ENCODE data around the gene VSIG8.
A peak's percentile ranks its signal among the peaks of the same experiment; 100 is the strongest.

VSIG8 gene

DNA sequence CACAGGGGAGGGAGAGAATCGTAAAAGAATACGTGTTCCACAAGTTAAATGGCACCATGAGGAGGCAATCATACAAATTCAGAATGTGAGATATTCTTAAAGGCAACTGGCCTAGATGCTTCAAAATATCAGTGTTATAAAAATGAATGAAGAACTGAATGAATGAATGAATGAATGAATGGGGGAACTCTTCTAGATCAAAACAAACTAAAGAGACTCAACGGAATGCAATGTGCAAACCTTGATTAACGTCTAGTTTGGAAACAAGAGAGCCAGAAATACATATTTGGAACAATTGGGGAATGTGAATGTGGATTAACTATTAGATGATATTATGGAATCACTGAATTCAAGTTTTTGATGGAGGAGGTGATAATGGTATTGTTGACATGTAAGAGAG lies 20.7 kb upstream of the VSIG8 start:
- no peak for DNase-seq
- no peaks in the 10 kb centered on the region for H3K9me2 ChIP-seq (replicated peaks; ENCODE audit: insufficient read depth, low read length)
- no peak overlapping the region for H3K4me3 ChIP-seq (ENCODE audit: low read length)
- H4K20me1 ChIP-seq (ENCODE audit: insufficient read depth, low read length), result no peaks in the 10 kb centered on the region
- no peaks in the 10 kb centered on the region for H3K79me2 ChIP-seq (ENCODE audit: low read length)
- no peaks in the 10 kb centered on the region for H3K36me3 ChIP-seq (replicated peaks; ENCODE audit: insufficient read depth, low read length)
- no peaks in the 10 kb centered on the region for H3K27me3 ChIP-seq (replicated peaks; ENCODE audit: insufficient read depth, low read length)
- no peak for TF ChIP-seq EZH2phosphoT487 (IDR thresholded peaks at IDR 0.05; ENCODE audit: low read length)
- TF ChIP-seq, protein P1, sequence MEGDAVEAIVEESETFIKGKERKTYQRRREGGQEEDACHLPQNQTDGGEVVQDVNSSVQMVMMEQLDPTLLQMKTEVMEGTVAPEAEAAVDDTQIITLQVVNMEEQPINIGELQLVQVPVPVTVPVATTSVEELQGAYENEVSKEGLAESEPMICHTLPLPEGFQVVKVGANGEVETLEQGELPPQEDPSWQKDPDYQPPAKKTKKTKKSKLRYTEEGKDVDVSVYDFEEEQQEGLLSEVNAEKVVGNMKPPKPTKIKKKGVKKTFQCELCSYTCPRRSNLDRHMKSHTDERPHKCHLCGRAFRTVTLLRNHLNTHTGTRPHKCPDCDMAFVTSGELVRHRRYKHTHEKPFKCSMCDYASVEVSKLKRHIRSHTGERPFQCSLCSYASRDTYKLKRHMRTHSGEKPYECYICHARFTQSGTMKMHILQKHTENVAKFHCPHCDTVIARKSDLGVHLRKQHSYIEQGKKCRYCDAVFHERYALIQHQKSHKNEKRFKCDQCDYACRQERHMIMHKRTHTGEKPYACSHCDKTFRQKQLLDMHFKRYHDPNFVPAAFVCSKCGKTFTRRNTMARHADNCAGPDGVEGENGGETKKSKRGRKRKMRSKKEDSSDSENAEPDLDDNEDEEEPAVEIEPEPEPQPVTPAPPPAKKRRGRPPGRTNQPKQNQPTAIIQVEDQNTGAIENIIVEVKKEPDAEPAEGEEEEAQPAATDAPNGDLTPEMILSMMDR (IDR thresholded peaks at IDR 0.05; ENCODE audit: low read length), result no peak
- TF ChIP-seq EZH2 (optimal IDR thresholded peaks at IDR 0.05; ENCODE audit: low read depth, low read length), result no peak
- H3K27ac ChIP-seq (ENCODE audit: low read length), result no peak overlapping the region
- no peak overlapping the region for H3K9ac ChIP-seq (ENCODE audit: low read length)
- H3F3A ChIP-seq (ENCODE audit: insufficient read depth, low read length), result peaks cover 22% of the 10 kb centered on the region
- H3K4me2 ChIP-seq (ENCODE audit: low read depth, low read length), result no peak overlapping the region
- peaks cover 45% of the 10 kb centered on the region for H3K4me1 ChIP-seq (ENCODE audit: low read length)
- no peak overlapping the region for H2AFZ ChIP-seq (ENCODE audit: low read length)
- no peaks in the 10 kb centered on the region for H3K9me3 ChIP-seq (replicated peaks; ENCODE audit: insufficient read depth, low read length)

DNA sequence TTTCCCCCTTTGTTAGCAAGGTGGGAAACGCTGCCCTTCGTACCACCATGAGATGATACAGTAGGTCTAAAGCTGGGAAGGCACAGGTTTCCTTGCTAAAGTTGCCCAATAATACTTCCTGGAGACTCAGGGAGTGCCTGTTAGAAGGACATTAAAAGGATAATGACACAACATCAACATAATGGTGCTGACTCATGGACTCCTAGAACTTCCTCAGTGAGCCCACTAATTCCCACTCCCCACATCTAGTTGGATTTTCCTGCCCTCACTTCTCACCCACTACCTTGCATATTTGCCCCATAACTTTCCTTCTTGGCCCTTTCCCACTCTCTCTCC lies 20.0 kb upstream of the VSIG8 start:
- DNase-seq, result no peak

DNA sequence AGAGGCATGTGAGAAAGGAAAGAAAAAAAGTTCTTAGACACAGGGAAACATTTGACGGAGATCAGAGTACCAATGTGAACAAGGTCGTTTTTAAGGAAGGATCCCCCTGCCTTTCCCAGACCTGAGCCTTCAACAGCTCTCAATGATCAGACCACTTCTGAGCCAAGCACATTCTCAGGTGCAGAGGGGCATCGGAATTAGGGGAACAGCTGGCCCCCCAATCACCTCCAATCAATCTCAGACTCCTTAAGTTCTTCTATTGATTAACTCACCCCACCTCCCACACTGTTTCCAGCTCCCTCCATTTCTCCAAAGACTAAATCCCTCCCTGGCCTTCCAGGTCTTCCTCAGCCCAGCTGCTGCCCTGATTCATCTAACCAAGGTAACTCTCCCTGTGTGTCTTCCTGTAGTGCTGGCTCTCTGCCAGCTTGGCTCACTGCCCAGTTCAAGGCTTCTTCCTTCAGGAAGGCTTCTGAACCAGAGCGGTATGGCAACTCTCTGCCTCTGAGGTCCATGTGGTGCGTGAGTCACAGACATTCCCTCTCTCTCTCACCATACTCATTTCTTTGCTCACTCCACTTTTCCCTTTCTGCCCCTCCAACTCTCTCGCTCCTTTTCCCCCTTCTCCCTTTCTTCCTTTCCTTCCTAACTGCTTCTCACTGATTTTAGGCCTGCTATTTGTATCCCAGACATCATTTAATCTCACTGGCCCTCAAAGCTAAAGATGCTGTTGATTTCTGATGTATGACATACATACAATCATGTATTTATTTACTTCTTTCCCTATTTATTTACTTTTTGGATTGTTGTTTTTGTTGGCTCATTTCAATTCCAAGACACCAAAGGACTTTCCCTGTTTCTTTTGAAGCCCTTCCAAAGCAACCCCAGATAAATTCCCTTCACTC lies 19.4 kb upstream of the VSIG8 start:
- H4K20me1 ChIP-seq (ENCODE audit: insufficient read depth, low read length), result no peaks in the 10 kb centered on the region

More for the DNA sequence above, 20.0 kb upstream of the VSIG8 start:
- no peak overlapping the region for H3K27ac ChIP-seq (ENCODE audit: low read length)
- H2AFZ ChIP-seq (ENCODE audit: low read length), result no peak overlapping the region
- H3K9ac ChIP-seq (ENCODE audit: low read length), result no peak overlapping the region
- H4K20me1 ChIP-seq (ENCODE audit: insufficient read depth, low read length), result no peaks in the 10 kb centered on the region
- TF ChIP-seq EZH2 (optimal IDR thresholded peaks at IDR 0.05; ENCODE audit: low read depth, low read length) (no peak), EZH2phosphoT487 (IDR thresholded peaks at IDR 0.05; ENCODE audit: low read length) (no peak)
- TF ChIP-seq, protein P1 (IDR thresholded peaks at IDR 0.05; ENCODE audit: low read length), result no peak
- no peak overlapping the region for H3K4me3 ChIP-seq (ENCODE audit: low read length)
- no peaks in the 10 kb centered on the region for H3K9me3 ChIP-seq (replicated peaks; ENCODE audit: insufficient read depth, low read length)
- H3K27me3 ChIP-seq (replicated peaks; ENCODE audit: insufficient read depth, low read length), result no peaks in the 10 kb centered on the region
- H3K4me1 ChIP-seq (ENCODE audit: low read length), result peaks cover 39% of the 10 kb centered on the region
- H3K79me2 ChIP-seq (ENCODE audit: low read length), result no peaks in the 10 kb centered on the region
- peaks cover 22% of the 10 kb centered on the region for H3F3A ChIP-seq (ENCODE audit: insufficient read depth, low read length)
- H3K9me2 ChIP-seq (replicated peaks; ENCODE audit: insufficient read depth, low read length), result no peaks in the 10 kb centered on the region
- no peak overlapping the region for H3K4me2 ChIP-seq (ENCODE audit: low read depth, low read length)
- H3K36me3 ChIP-seq (replicated peaks; ENCODE audit: insufficient read depth, low read length), result no peaks in the 10 kb centered on the region

More for the DNA sequence above, 19.4 kb upstream of the VSIG8 start:
- Histone ChIP-seq H3K27me3 (replicated peaks; ENCODE audit: insufficient read depth, low read length) (no peaks in the 10 kb centered on the region), H3K9me2 (replicated peaks; ENCODE audit: insufficient read depth, low read length) (no peaks in the 10 kb centered on the region), H3K79me2 (ENCODE audit: low read length) (no peaks in the 10 kb centered on the region), H3F3A (ENCODE audit: insufficient read depth, low read length) (peaks cover 19% of the 10 kb centered on the region), H3K36me3 (replicated peaks; ENCODE audit: insufficient read depth, low read length) (no peaks in the 10 kb centered on the region), H3K4me2 (ENCODE audit: low read depth, low read length) (no peak overlapping the region), H3K4me1 (ENCODE audit: low read length) (peaks cover 33% of the 10 kb centered on the region), H3K9me3 (replicated peaks; ENCODE audit: insufficient read depth, low read length) (no peaks in the 10 kb centered on the region), H3K9ac (ENCODE audit: low read length) (no peak overlapping the region), H3K27ac (ENCODE audit: low read length) (no peak overlapping the region), H3K4me3 (ENCODE audit: low read length) (no peak overlapping the region), H2AFZ (ENCODE audit: low read length) (no peak overlapping the region)
- TF ChIP-seq EZH2phosphoT487 (IDR thresholded peaks at IDR 0.05; ENCODE audit: low read length), result no peak
- TF ChIP-seq, protein P1 (IDR thresholded peaks at IDR 0.05; ENCODE audit: low read length), result no peak
- no peak for TF ChIP-seq EZH2 (optimal IDR thresholded peaks at IDR 0.05; ENCODE audit: low read depth, low read length)
- DNase-seq, result peak; percentile 71

Measured in MM.1S (cell line).